NCI-H187 treated with DMSO at 0.1 percent for 48 hours (cell line): ENCODE data around the gene ERCC6L.
"Not testable (repeated sequence)": the region's sequence is repeated elsewhere in the genome, so short reads cannot be mapped to it uniquely, and the experiment has no call there.

Experiments
- DNase-seq: peaks from one replicate; lab custom pipeline; 2025; lab: John Stamatoyannopoulos, UW

The ERCC6L gene

GRCh38 chrX:72253686-72254085, 14.9 kb upstream of the ERCC6L start:
- DNase-seq: no peak

GRCh38 chrX:72247206-72247942, 8.5 kb upstream of the ERCC6L start:
- no peak for DNase-seq

GRCh38 chrX:72245461-72246089, 6.7 kb upstream of the ERCC6L start:
- no peak for DNase-seq

GRCh38 chrX:72243472-72243871, 4.6 kb upstream of the ERCC6L start:
- DNase-seq: no peak

- no peak for DNase-seq
These were observed 2.1 kb upstream of the ERCC6L start for GRCh38 chrX:72240976-72241375.

- DNase-seq: no peak
These were observed 644 bp downstream of the ERCC6L start for GRCh38 chrX:72238183-72238582.

- no peak for DNase-seq
These were observed 2.0 kb downstream of the ERCC6L start for GRCh38 chrX:72236841-72237240.

- DNase-seq: no peak
These were observed 8.5 kb downstream of the ERCC6L start for GRCh38 chrX:72230290-72230689.

- not testable (repeated sequence) for DNase-seq
These were observed 18.5 kb downstream of the ERCC6L start for GRCh38 chrX:72220375-72220774.

GRCh38 chrX:72216973-72217372, 21.9 kb downstream of the ERCC6L start:
- DNase-seq: no peak

- DNase-seq: no peak
These were observed 30.6 kb downstream of the ERCC6L start for GRCh38 chrX:72208126-72208800.

GRCh38 chrX:72207366-72207765, 31.5 kb downstream of the ERCC6L start:
- no peak for DNase-seq

GRCh38 chrX:72205706-72206105, 33.1 kb downstream of the ERCC6L start:
- no peak for DNase-seq

GRCh38 chrX:72203421-72203820, 35.4 kb downstream of the ERCC6L start:
- DNase-seq: no peak

- no peak for DNase-seq
These were observed 35.9 kb downstream of the ERCC6L start for GRCh38 chrX:72202792-72203401.

- no peak for DNase-seq
These were observed 36.8 kb downstream of the ERCC6L start for GRCh38 chrX:72201836-72202536.

GRCh38 chrX:72182924-72183323, 55.9 kb downstream of the ERCC6L start:
- DNase-seq: no peak

GRCh38 chrX:72181178-72182125, 57.4 kb downstream of the ERCC6L start, which contains the start of gene PIN4:
TSS of gene PIN4 (plus strand) at chrX:72181757. CDS start at chrX:72181786, 29 bp downstream.
- DNase-seq: peak; percentile 81

- no peak for DNase-seq
These were observed 58.3 kb downstream of the ERCC6L start for GRCh38 chrX:72180539-72180938.

GRCh38 chrX:72176981-72177380, 61.8 kb downstream of the ERCC6L start:
- no peak for DNase-seq

GRCh38 chrX:72176289-72176688, 62.5 kb downstream of the ERCC6L start:
- DNase-seq: not testable (repeated sequence)
